Endothelial cell (in vitro differentiated cells): ENCODE results near the gene ACADS. TPM values are rescaled to one million over a fixed set of nuclear protein-coding genes. Genes with fewer than 3 reads are reported as not detected.
A peak's percentile ranks its signal among the peaks of the same experiment; 100 is the strongest.

Experiments
- DNase-seq: peaks from one replicate; pipeline ENCODE4 v3.0.0; 2021; ENCODE audit warnings: low spot score
- H3K27ac Mint-ChIP-seq: one replicate; pipeline ENCODE4 v1.8.0; 2021; ENCODE audit warnings: mixed read lengths, inconsistent platforms; ENCODE audit not compliant: unreplicated experiment
- H3K27me3 Mint-ChIP-seq: one replicate; pipeline ENCODE4 v1.8.0; 2021; ENCODE audit warnings: mild to moderate bottlenecking, moderate library complexity, mixed read lengths, inconsistent platforms; ENCODE audit not compliant: unreplicated experiment
- H3K36me3 Mint-ChIP-seq: one replicate; pipeline ENCODE4 v1.8.0; 2021; ENCODE audit warnings: mild to moderate bottlenecking, low read depth, mixed read lengths, inconsistent platforms; ENCODE audit not compliant: unreplicated experiment
- H3K4me1 Mint-ChIP-seq: one replicate; pipeline ENCODE4 v1.8.0; 2021; ENCODE audit warnings: mild to moderate bottlenecking, mixed read lengths, inconsistent platforms; ENCODE audit not compliant: unreplicated experiment
- H3K4me3 Mint-ChIP-seq: one replicate; pipeline ENCODE4 v1.8.0; 2021; ENCODE audit warnings: mild to moderate bottlenecking, mixed read lengths, inconsistent platforms; ENCODE audit not compliant: unreplicated experiment
- H3K9me3 Mint-ChIP-seq: one replicate; pipeline ENCODE4 v1.8.0; 2021; ENCODE audit warnings: mixed read lengths, inconsistent platforms; ENCODE audit not compliant: unreplicated experiment
- total RNA-seq: library from RNA; stranded (reverse); fragmentation: NEBNext Ultra II Directional; extraction: Animal tissue kit (Norgen Biotek cat#: 25700); gene quantifications from one replicate; pipeline ENCODE4 v1.2.1, GENCODE V29; 2021; ENCODE audit not compliant: unreplicated experiment
- TF ChIP-seq, protein P1 (sequence below): fragments of 200-600 bp; sonication (generic); IDR thresholded peaks from one replicate; pipeline ENCODE4 v1.5.0; 2021; ENCODE audit warnings: antibody characterized with exemption; ENCODE audit not compliant: unreplicated experiment

Gene ACADS
- total RNA-seq, 1 donor from 2014 or later, result 5.6 TPM

DNA sequence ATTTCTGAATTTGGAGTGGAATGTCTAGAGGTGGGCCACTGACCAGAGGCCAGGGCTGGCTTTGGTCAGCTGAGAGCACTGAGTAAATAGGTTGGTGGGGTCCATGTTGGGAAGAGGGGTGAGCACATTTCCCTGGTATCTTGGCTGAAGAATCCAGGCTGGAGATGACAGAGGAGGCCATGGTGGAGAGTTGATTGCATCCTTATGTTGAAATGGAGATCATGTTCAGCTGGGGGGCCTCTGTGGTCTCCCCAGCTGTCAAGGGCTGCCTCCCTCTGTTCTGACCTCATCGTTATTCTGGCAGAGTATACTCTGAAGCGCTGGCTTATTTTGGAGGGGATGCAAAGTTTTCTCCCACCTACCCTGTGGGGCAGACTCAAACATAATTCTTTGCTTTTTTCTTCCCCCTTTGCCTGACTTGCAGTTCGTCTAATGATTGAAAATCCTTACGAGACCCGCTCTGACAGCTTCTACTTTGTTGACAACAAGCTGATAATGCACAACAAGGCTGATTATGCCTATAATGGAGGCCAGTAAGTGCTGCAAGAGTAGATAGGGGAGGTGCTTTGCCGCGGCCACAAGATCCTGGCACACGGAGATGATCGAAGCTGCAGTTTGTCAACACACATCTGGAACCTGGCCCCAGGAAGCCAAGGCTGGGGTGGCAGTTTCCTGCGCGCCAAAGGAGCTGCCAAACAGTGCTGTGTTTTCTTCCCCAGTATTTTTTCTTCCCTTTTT, 6.0 kb upstream of the ACADS start:
- DNase-seq, result no peak
- TF ChIP-seq, protein P1, sequence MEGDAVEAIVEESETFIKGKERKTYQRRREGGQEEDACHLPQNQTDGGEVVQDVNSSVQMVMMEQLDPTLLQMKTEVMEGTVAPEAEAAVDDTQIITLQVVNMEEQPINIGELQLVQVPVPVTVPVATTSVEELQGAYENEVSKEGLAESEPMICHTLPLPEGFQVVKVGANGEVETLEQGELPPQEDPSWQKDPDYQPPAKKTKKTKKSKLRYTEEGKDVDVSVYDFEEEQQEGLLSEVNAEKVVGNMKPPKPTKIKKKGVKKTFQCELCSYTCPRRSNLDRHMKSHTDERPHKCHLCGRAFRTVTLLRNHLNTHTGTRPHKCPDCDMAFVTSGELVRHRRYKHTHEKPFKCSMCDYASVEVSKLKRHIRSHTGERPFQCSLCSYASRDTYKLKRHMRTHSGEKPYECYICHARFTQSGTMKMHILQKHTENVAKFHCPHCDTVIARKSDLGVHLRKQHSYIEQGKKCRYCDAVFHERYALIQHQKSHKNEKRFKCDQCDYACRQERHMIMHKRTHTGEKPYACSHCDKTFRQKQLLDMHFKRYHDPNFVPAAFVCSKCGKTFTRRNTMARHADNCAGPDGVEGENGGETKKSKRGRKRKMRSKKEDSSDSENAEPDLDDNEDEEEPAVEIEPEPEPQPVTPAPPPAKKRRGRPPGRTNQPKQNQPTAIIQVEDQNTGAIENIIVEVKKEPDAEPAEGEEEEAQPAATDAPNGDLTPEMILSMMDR, result no peak
- peaks cover 56% of the 10 kb centered on the region for H3K36me3 Mint-ChIP-seq
- peaks cover 6% of the 10 kb centered on the region for H3K27me3 Mint-ChIP-seq
- H3K9me3 Mint-ChIP-seq, result no peaks in the 10 kb centered on the region
- H3K4me3 Mint-ChIP-seq, result peak overlapping the region; percentile 37
- H3K4me1 Mint-ChIP-seq, result peaks cover 11% of the 10 kb centered on the region
- H3K27ac Mint-ChIP-seq, result no peak overlapping the region

DNA sequence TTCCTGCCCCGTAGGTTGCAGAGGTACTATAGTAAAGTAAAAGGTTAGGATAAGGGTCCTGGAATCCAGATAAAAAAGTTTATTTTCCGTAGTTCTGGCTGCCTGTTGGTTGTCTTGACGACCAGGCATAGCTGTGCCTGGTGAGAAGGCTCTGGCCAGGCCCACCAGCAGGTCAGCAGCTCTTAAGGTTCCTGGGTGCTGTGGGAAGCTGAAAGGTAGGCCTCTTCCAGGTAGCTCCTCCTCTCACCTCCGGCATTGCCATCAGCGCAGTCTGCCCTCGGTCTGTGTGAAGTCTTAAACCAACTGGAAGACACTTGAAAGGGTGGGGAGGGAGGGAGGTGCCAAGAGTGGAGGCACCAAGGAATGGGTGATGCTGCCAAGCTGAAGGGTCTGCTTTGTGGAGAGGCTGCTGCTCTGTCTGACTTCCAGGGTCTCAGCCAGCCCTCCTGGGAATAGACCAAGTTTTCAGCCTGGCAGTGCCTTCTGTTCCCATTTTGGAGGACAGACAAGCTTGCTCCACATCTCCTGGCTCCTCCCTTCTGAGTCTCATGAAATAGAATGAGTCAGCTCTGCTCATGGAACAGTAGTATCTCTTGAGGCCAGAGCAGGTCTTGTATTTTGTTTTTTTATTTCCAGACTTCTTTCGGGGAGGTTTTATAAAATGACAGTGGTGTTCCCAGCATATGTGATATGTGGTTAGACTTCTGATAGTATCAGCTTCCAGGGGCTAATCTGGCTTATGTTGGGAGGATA, 5.2 kb upstream of the ACADS start:
- TF ChIP-seq, protein P1, result no peak
- Mint-ChIP-seq H3K4me1 (peaks cover 18% of the 10 kb centered on the region), H3K27ac (no peak overlapping the region), H3K36me3 (peaks cover 55% of the 10 kb centered on the region), H3K9me3 (no peaks in the 10 kb centered on the region), H3K4me3 (peak overlapping the region; percentile 37), H3K27me3 (peaks cover 6% of the 10 kb centered on the region)
- no peak for DNase-seq

DNA sequence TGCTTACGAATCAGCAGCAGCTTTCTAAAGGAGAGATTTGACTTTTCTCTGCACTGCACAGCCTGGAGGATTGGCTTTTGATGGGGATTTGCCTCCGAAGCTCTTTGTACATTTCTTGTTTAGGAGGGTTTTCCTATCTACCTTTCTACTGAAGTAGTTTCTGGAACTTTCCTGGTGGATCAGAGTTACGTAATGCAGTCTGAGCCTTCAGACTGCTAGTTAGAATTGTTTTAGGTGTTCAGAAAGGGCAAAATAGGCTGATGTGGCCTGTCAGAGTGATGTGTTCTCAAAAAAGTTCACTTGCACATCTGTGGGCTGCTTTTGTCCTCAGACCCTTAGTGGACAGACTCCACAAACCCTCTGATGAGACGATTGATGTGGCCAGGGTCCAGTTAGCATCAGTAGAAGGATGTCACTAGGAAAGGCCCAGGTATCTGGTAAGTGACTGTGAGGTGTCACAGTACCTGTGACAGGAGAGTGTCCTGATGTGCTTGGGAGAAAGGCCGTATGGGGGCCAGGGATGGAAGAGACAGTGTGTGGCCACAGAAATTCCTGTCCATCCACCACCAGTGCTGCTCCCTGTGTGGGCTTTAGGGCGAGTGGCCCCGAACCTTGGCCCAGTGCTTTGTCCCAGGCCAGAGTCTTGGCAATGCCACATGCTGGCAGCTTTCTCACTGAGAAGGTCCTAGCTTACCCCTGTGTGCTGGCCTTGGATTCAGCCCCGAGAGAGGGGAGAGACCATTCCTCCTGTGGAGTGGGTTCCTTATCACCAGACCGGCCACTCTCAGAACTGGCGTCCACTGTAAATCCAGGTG, 4.4 kb upstream of the ACADS start:
- H3K36me3 Mint-ChIP-seq, result peaks cover 57% of the 10 kb centered on the region
- H3K27ac Mint-ChIP-seq, result no peak overlapping the region
- H3K4me1 Mint-ChIP-seq, result peaks cover 18% of the 10 kb centered on the region
- TF ChIP-seq, protein P1, result no peak
- DNase-seq, result no peak
- H3K27me3 Mint-ChIP-seq, result peaks cover 6% of the 10 kb centered on the region
- H3K9me3 Mint-ChIP-seq, result no peaks in the 10 kb centered on the region
- H3K4me3 Mint-ChIP-seq, result peak overlapping the region; percentile 23

DNA sequence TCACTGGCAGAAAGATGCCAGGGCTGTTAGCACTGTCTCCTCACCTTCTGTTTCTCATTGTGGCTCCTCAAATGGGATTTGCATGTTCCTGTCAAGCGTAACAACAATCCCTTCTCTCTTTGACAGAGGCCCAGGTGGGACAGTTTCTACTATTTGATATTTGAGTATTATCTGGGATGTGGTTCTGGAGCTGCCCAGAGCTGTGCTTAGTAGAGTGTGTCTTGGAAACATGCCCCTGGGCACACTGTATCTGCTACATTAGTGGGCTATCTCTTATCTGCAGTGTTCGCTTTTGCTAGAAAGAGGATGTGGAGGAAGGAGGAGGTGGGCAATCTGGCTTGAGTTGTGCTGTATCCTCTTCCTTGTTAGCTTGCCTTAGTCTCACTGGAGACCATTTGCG, 3.8 kb upstream of the ACADS start:
- TF ChIP-seq, protein P1, result no peak
- DNase-seq, result no peak
- Mint-ChIP-seq H3K27ac (no peak overlapping the region), H3K36me3 (peaks cover 52% of the 10 kb centered on the region), H3K27me3 (peaks cover 8% of the 10 kb centered on the region), H3K9me3 (no peaks in the 10 kb centered on the region), H3K4me1 (peaks cover 18% of the 10 kb centered on the region), H3K4me3 (peak overlapping the region; percentile 43)
